ENCODE data around the gene ASAH2.
"Not testable (repeated sequence)": the region's sequence is repeated elsewhere in the genome, so short reads cannot be mapped to it uniquely, and the experiment has no call there.

ASAH2 gene

DNA sequence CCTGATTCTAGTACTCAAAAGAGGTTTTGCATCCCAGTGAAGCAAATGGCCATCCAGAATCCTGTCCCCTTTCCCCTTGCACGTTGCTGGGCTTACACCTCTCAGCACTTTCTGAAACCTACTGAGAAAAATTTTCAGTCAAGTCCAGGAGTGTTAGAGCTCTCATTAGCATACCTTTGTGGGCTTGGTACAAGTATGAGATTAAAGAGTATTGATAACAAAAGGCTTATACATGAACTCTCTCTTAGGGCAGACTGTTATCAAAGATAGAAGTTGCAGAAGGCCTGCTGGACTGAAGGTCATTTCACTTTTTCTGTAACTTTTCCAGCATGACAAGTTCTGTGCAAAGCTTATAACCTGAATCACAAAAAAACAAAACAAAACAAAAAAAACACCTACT lies at the start of gene ASAH2:
Gene ASAH2, minus strand, starts transcription at position 123 of the 400 bp plus-strand sequence. CDS start 2,906 bp downstream, outside the sequence.
- DNase-seq = no peak

DNA sequence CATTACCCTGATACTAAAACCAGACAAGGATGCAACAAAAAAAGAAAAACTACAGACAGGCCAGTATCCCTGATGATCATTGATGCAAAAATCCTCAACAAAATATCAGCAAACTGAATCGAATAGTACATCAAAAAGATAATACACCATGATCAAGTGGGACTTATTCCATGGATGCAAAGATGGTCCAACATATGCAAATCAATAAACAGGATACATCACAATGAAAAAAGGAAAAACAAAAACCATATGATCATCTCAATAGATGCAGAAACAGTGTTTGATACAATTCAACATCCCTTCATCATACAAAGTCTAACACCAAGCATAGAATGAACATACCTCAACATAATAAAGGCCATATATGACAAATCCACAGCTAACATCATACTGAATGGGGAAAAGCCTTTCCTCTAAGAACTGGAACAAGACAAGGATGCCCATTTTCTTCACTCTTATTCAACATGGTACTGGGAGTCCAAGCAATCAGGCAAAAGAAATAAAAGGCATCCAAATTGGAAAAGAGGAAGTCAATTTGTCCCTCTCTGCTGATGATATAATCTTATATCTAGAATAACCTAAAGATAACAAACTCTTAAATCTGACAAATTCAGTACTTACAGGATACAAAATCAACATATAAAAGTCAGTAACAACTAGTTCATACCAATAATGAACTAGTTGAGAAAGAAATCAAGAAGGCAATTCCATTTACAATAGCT lies 48.8 kb upstream of the ASAH2 start:
- no peak for DNase-seq

DNA sequence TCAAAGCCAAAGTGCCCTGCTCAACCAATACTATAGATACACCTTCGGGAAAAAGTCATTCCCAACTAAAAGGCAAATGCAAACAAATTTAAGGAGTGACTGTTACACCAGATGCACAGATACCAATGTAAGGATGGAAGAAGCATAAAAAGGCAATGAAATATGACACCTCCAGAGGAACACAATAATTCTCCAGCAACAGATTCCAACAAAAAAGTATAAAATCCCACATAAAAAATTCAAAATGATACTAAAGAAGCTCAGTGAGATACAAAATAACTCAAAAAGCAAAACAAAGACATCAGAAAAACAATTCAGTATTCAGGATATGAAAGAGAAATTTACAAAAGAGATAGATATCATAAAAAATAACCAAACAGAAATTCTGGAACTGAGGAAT lies 44.1 kb upstream of the ASAH2 start:
- DNase-seq = no peak

DNA sequence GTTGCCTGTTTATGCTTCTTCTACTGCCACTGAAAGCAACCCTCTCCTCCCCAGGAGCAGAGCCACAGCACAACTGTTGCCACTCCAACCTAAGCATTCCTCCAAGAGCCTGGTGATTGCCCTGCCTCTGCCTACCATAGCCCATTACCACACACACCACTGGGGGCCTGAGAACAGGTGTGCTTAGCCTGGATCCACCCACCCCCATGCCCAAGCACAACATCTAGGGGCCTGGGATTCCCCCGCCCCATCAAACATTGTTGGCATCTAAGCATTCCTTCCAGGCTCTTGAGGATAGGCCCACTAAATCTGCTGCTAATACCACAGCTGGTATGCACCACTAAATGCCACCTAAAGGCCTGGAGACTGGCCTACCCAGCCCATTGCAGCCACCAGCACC lies 43.3 kb upstream of the ASAH2 start:
- no peak for DNase-seq

DNA sequence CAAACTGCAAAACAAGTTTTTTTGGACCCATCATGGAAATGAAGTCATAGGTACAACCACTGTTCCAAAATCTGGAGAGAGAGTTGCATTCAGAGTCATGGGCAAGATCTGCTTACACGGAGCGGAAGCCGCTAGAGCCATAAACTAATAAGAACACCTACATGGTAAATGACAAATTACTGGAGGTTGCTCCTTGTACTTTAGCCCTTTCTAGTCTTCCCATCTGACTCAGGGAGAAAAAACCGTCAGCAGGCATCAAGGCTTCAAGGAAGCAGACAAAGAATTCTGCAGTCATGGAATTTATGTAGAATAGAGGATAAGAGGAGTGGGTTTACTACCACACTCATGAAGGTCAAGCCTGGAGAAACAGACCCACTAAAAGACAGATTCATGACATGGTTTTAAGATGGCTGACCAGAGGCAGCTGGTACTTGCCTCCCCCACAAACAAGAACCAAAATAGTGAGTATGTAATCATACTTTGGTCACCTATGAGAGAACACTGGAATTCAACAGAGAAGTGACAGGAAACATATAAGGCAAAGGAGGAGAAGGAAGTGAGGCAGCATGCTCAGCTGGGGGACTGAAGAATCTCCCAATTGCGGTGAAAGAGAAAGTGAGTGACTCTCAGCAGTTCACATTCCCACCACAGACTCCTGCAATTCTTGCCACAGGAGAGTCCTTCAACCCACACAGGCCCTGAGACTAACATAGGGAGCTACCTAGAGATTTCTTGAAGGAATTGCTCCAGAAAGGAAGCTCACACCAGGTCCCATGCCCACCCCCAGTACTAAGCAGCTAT lies 42.4 kb upstream of the ASAH2 start:
- DNase-seq = no peak

DNA sequence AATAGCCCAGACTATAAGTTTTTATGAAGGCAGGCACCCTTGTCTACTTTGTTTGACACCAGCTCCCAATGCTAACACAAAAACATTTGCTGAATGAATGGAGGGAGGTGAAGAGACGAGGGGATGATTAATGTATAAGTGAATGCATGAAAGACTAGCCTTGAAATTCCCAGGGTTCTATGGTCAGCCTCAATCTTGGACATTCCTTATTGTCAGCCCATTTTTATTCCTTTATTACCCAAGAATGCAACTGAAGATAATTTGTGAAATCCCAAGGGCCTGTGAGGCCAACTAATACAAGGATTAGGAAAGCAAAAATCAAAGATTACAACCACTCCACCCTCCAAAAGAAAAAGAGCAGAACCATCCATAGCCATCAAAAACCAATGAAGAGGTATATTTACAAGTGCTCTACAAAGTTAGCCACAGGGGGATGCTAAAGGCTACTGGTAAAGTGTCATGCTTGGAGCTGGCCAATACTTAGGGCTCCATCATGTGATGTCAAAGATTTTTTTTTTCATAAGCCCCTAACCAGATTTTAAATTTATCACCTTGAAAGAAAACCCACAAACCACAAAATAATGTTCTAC lies 40.0 kb upstream of the ASAH2 start:
- peak; percentile 7 for DNase-seq

DNA sequence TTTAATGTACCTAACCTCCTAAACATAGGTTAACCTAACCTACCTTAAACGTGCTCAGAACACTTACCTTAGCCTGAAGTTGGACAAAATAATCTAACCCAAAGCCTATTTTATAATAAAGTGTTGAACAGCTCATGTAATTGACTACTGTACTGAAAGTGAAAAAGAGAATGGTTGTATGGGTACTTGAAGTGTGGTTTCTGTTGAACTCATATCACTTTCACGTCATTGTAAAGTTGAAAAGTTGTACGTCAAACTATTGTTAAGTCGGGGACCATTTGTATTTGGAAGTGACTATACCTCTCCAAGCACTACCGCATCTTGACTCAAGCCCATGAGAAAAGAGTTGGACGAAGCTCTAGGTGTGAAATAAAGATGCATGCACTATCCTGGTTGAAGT lies 37.9 kb upstream of the ASAH2 start:
- no peak for DNase-seq

DNA sequence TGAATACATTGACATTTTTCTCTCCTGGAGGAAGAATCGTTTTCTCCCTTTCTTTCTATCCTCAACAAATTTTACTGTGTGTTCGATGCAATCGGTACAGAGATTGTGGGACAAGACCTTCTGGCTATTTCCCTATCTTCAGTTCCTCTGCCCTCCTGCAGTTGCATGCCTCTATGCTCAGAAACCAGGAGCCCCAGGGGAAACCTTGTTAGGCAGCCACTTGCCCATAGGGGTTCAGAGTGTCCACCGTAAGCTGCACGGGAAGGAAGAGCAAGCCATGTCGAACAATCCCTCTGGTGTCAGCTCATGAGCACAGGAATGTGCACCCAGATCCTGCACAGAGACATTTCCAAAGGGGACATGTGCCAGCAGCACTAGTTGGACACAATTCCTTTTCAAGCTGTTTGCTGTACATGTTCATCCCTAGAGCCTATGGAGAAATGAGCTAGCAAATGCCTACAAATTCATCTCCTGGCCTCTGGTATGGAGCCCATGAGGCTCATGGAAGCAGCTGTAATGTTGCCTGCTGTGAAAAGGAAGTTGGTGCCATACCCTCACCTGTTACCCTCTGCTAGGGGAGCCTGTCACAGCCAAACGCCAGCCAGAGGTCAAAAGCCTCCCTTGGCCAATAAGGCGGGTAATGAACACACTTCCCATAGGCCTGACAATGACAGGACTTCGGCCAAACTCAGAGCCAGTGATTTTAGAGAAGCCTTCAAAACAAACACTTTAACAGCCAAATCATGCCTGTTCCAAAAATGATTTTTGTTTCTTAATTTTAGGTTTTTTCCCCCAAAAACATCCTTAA lies 35.9 kb upstream of the ASAH2 start:
- no peak for DNase-seq

DNA sequence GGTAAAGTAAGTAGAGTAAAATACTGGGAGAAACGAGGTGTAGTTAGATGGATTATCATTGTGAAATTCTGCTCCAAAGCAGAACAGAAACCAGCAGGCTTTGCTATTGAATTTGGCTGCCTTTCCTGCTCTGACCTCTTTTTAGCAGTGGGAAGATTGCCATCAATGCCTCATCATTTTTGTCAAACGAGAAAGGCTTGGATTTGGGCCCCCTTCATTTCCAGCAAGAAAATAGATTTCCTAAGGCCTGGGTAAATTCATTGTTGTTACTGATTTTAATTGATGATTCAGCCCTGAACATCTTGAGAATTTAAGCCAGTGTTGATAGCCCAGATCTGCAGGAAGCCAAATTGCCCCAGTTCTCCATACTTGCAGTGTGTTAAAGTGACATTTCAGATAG lies 35.2 kb upstream of the ASAH2 start:
- no peak for DNase-seq

DNA sequence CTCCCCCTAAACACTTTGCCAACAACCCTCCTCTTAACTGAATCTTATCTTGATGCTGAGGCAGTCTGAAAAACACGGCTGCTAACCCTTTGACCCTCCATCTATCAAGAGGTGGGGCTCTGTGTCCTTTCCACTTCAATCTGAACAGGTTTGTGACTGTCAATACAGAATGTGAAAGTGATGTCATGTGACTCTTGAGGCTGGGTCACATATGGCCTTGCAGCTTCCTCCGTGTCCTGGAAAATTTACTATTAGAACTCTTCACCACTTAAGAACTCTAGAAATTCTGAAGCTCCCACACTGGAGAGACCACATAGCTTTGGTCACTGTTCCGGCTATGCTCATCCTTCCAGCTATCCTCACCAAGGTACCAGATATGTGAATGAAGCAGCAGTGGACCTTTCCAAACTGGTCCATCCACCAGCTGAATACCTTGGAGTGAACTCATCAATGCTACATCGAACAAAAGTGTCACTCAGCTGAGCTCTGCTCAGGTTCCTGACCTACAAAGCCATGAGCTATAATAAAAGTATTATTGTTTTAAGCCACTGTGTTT lies 30.7 kb upstream of the ASAH2 start:
- no peak for DNase-seq

DNA sequence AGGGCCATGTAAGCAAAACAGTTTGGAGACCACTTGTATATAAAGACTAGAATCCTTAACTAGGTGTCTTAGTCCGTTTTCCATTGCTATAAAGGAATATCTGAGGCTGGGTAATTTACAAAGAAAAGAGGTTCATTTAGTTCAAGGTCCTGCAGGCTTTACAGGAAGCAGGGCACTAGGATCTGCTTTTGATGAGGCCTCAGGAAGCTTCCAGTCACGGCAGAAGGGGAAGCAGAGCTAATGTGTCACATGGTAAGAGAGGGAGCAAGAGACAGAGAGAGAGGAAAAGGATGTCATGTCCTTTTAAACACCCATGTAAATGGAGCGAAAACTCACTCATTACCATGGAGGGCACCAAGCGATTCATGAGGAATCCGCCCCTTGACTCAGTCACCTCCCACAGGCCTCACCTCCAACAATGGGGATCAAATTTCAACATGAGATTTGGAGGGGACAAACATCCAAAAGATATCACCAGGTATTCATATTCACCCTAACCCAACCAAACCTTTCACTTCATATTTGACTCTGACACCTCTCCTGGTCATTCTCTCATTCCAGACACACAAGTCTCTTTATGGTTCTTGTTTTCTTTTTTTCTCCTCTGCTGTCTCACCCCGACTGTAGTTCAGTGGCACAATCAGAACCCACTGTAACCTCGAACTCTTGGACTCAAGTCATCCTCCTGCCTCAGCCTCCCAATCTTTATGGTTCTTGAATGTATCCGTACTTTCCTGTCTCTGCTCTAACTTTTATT lies 30.1 kb upstream of the ASAH2 start:
- no peak for DNase-seq

DNA sequence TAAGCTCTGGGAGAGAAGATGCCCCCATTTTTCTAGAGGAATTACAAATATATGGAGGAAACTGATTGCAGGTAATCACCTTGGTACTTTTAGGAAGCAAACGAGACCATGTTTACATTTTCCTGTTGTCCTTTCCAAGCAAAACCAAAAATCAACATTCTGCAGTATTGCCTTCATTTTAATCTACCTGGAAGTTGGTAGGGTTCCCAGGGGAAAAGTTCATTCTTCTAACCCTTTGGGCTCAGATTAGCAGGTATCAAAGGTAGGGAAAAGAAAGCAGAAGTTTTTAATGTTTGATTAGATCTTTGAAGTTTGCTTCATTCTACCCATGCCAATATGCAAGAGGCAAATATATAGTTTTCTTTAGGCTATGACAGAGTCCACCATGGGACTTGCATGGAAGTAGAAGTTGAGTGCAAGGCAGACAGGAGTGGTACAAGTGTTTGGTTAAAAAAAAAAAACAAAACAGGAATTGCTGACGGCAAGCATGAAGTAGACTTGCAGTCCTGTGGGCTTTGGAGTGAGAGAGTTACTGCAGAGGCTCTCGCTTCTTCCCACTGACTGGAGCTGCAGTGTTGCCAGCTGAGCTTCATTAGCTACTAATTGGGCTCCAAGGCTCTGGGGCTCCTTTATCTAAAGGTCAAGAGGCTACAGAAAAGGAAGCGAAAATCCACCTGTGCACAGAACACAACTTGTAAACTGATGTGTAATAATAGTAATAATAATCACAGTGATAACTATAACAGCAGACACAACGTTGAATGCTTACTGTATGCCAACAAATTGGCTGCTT lies 28.9 kb upstream of the ASAH2 start:
- no peak for DNase-seq

DNA sequence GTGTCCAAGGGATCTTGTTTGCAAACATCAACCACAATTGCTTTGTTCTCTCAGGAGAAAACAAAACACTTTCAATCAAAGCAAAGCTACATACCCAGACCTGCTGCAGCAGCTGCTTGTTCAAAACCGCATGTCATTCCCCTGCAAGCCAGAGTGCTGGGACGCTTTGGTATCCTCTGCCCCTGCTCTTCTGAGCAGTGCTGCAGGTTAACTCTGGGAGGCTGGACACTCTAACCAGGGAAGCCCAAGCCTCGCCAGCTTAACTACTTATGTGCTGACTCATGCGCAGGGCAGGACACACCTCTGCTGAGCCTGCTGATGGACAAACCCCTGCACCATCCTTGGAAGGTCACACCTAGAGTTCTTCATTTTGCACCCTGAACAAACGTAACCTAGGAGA lies 28.2 kb upstream of the ASAH2 start:
- no peak for DNase-seq

DNA sequence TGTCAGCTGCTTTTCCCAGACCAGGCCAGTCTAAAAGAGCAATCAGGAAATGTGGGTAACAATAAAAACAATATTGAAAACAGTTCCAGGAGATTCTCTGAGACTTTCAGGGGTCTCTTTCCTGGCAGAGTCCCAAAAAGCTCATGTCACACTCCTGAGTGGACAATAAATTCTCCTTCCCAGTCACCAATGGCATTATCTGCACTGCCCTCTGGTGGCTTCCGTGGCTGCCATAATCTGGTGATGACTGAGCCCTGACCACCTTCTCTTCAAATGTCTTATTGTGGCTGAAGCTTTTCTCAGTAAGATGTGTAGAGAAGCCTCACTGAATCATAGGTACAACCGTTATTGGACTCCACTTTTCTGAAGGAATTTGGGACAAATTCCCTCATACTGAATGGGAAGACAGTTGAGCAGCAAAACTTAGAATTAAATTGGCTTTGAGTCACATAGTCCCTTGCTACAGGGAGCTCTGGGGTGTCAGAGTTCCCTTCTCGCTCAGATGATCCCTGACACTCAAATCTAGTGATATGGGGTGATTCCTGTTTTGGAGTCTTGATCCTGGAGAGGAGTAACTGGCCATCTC lies 24.4 kb upstream of the ASAH2 start:
- no peak for DNase-seq

DNA sequence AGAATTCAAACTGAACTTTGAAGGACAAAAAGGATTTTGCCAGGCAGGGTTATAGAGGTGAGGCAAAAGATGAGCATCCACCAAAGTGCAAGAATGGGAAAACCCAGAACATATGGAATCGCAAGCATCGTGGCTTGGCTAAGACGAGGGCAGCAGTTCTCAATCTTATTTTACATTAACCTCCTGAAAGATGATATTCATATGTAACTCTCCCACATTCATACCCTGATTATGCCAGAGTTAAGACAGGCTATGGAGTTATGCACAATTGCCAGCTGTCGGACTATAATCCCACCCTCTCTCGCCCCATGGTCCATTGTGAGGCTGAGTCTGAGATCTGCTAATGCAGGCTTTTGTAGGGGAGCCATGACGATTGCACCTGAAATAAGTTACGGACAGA lies 21.2 kb upstream of the ASAH2 start:
- DNase-seq = no peak

DNA sequence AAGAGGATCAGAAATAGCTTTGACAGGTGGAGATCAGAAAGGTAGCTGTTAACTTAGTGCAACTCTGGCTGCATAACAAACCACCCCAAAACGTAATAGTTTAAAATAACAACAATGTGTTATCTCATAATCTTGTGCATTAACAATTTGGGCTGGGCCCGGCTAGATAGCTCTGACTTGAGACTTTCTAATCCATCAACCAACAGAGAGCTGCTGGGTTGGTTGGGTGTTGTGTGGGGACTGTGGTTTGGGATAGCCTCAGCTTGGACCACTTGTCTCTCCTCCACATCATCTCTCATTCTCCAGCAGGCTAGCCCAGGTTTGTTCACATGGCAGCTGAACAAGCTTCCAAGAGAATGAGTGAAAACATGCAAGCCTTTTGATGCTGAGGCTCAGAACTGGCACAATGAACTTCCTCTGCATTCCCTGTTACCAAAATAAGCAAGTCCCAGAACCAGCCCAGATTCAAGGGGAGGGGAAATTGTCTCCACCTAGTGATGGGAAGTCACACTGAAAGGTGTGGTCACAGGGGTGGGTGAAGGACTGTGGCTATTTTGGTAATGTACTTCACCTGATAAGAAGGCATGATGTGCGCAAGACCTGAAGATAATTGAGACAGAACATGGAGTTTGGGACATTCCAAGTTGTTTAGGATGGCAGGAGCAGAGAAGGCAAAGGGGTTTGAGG lies 20.4 kb upstream of the ASAH2 start:
- no peak for DNase-seq

DNA sequence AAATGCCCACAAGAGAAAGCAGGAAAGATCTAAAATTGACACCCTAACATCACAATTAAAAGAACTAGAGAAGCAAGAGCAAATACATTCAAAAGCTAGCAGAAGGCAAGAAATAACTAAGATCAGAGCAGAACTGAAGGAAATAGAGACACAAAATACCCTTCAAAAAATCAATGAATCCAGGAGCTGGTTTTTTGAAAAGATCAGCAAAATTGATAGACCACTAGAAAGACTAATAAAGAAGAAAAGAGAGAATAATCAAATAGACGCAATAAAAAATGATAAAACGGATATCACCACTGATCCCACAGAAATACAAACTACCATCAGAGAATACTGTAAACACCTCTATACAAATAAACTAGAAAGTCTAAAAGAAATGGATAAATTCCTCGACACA lies 16.6 kb upstream of the ASAH2 start:
- DNase-seq = not testable (repeated sequence)

DNA sequence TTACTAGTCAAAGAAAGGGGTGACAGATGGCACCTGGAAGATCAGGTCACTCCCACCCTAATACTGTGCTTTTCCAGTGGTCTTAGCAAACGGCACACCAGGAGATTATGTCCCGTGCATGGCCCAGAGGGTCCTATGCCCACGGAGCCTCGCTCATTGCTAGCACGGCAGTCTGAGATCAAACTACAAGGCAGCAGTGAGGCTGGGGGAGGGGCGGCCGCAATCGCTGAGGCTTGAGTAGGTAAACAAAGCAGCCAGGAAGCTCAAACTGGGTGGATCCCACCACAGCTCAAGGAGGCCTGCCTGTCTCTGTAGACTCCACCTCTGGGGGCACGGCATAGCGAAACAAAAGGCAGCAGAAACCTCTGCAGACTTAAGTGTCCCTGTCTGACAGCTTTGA lies 11.3 kb upstream of the ASAH2 start:
- DNase-seq = not testable (repeated sequence)

DNA sequence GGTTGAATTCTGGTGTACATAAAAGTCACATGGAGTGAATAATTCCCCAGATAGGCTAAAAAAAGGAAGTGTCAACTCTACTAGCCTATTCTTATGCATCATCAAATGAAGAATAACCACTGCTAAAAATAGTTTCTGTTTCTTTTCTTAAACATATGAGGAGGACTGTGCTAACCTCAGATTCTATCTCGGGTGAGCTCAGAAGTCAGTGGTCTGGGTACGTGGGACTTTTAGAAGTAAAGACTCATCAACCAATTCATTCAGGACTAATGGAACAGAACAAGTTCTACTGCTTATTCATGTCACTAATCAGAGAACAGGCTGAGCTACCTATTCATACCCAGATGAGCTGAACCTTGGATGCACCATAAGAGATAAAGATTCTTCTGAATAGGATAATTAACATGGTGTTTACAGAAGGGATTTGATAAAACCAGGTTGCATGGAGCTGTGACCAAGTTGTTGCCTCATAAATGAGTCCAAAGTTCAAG lies 9.5 kb upstream of the ASAH2 start:
- DNase-seq = no peak

DNA sequence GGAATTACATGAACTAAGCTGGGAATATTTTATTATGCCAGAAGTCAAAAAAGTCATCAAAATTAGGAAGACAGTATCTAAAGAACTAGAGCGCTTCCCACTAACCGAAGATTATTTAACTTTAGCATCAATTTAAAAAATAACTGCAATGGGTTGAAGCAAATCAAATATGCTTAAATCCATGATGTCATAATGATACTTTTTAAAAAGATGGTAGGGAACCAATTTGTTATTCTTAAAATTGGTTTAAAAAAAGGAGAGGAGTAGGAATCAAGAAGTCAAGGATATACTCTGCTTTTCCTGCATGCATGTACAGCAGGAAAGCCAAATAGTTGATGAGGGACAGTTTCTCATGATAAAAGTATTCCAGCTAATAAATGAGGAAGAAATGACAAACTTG lies 3.2 kb upstream of the ASAH2 start:
- no peak for DNase-seq

Data from GDM1 (cell line).